Spleen (tissue), 7 donors: ENCODE measurements around the gene KCNJ6.

Source experiments
- POLR2AphosphoS5 ChIP-seq, 3 donors: sonication (generic); formaldehyde crosslinking; IDR thresholded peaks; one replicate each; pipeline ENCODE4 v1.5.1; 2017; ENCODE audit warnings: antibody characterized with exemption in 3 of 3
- TF ChIP-seq, protein P1 (sequence below), 11 experiments: fragments of 200-600 bp in 7 of 11; fragments of 450-650 bp in 4 of 11; sonication (generic) in 4 of 11; IDR thresholded peaks in 8 of 11; conservative IDR thresholded peaks in 3 of 11; 1 replicate in 7 of 11; 2 replicates in 4 of 11; pipeline versions ENCODE4 v1.4.0 to v1.8.0; 2016 to 2021; ENCODE audit warnings: antibody characterized with exemption in 11 of 11, inconsistent platforms in 4 of 11, mild to moderate bottlenecking in 1 of 11
- donor health status: DM: no; HTN: no; CAD: no; lungs with moderate emphysema.
- donor health status: DM: no; HTN: no; CAD: no.
- donor health status: DM: no; HTN: no; CAD: no.

DNA sequence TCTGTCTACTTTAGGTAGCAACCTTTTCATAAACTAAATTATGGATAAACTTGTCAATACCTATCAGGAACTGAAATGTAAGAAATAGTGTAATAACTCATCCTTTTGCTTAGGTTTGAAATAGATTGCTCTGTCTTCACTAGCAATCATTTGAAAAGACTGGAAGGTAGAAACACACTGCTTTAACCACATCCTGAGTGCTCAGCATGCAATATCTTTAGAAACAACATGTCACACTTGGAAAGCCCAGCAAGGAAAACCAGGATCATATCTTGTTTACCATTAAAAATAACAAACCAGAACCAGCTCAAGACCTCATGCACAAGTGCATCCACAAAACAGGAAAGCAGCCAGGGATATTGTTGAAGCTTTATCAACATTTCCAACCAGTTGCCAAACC is 3.6 kb downstream of the KCNJ6 start:
- no peak for TF ChIP-seq POLR2AphosphoS5 (IDR thresholded peaks at IDR 0.05)
- TF ChIP-seq, protein P1, sequence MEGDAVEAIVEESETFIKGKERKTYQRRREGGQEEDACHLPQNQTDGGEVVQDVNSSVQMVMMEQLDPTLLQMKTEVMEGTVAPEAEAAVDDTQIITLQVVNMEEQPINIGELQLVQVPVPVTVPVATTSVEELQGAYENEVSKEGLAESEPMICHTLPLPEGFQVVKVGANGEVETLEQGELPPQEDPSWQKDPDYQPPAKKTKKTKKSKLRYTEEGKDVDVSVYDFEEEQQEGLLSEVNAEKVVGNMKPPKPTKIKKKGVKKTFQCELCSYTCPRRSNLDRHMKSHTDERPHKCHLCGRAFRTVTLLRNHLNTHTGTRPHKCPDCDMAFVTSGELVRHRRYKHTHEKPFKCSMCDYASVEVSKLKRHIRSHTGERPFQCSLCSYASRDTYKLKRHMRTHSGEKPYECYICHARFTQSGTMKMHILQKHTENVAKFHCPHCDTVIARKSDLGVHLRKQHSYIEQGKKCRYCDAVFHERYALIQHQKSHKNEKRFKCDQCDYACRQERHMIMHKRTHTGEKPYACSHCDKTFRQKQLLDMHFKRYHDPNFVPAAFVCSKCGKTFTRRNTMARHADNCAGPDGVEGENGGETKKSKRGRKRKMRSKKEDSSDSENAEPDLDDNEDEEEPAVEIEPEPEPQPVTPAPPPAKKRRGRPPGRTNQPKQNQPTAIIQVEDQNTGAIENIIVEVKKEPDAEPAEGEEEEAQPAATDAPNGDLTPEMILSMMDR (IDR thresholded peaks at IDR 0.05 in 8 of 11, conservative IDR thresholded peaks at IDR 0.05 in 3 of 11) = no peak
